Left forelimb (tissue), 1 donor: ENCODE measurements around the gene RIPK1.
"Not testable (repeated sequence)": the region's sequence is repeated elsewhere in the genome, so short reads cannot be mapped to it uniquely, and the experiment has no call there.

Experiments
- DNase-seq: peaks from one replicate; pipeline ENCODE4 v3.0.0-alpha.2; 2018; ENCODE audit warnings: low spot score

RIPK1 gene

DNA sequence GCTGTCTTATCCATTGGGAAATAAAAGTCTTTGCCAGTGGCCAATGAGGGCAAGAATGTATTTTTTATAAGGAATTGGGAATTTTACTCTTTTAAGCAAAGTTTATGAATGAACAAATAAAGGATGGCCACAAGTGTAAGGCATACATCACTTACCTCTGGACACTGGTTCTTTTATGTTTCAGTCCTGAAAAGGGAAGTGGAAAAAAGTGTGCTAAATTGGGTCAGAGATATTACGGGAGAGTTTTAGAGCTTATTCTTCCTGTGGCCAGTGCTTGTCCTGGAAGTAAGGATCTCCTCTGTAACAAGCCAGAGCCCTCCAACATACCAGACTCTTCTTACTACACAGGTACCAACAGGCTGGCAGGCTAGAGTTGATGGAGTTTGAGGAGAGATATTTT is 22.5 kb upstream of the RIPK1 start:
- DNase-seq: no peak

DNA sequence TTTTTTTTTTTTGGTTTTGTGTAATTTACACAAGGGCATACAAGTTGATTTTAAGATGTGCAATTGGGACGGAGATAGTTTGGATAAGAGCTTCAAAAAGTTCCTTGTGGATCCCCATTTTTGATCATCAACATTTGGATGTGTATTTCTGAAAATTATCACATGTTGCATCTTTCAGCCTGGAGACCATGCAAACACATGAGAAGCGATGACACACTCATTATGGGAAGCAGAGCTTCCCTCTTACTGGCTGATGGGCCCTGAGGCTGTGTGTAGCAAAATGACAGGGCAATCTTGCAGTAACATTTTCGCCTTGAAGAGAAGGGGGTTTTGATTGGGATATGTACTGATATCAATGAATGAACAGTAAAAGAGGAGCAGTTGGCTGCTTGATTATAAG is 22.0 kb upstream of the RIPK1 start:
- no peak for DNase-seq

DNA sequence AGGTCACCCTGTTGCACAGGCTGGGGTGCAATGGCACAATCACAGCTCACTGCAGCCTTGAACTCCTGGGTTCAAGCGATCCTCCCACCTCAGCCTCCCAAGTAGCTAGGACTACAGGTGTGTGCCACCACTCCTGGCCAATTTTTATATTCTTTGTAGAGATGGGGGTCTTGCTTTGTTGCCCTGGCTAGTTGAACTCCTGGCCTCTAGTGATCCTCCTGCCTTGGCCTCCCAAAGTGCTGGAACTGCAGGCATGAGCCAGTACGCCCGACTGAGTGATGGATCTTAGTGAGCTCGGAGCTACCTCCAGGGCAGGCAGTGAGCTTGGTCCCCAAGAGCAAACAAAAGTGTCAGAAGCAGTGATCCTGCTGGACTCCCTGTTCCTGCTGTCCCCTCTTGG is 20.3 kb upstream of the RIPK1 start:
- DNase-seq: not testable (repeated sequence)

DNA sequence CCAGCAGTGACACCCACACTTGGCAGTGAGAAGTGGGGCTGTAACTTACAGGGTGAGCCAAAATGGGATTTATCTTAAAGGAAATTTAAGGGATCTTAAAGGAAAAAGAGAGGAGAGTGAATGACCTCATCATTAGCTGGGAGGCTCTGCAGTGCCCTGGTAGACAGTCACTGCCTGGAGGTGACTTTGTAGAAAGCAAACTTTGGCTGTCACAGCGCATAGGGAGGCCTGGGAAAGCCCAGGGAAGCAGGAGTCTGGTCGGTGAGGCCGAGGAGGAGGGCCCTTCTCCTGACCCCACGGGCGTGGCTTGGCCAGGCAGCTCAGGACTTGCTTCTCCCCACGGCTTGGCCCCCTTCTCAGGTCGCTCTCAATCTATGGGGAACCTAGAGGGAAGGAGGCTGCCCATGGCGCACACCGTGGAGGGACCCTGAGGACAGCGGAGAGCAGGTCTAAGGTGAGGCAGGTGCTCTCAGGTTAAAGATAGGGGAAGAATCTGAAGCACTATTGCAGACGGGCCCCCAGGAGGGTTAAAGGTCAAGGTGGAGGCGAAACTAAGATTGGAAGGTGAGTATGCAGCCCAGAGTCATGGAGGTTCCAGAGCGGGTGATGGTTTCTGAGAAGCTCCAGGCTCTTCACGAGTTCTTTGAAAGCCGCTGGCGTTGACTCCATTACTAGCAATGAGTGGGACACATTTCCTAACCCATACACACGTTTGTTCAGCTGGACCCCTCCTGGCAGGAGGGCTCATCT is 15.6 kb upstream of the RIPK1 start:
- no peak for DNase-seq

DNA sequence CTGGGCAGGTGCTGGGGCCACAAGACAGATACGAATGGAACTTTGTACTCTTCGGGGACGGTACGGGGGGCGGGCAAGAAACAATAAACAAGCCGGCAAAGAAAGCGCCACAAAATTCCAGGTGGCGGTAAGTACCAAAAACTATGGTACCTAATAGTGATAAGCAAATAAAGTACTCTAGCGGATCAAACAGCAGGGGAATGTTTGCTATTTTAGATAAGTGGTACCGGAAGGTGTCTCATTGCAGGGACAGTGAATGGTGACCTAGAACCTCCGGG is 15.1 kb upstream of the RIPK1 start:
- no peak for DNase-seq

DNA sequence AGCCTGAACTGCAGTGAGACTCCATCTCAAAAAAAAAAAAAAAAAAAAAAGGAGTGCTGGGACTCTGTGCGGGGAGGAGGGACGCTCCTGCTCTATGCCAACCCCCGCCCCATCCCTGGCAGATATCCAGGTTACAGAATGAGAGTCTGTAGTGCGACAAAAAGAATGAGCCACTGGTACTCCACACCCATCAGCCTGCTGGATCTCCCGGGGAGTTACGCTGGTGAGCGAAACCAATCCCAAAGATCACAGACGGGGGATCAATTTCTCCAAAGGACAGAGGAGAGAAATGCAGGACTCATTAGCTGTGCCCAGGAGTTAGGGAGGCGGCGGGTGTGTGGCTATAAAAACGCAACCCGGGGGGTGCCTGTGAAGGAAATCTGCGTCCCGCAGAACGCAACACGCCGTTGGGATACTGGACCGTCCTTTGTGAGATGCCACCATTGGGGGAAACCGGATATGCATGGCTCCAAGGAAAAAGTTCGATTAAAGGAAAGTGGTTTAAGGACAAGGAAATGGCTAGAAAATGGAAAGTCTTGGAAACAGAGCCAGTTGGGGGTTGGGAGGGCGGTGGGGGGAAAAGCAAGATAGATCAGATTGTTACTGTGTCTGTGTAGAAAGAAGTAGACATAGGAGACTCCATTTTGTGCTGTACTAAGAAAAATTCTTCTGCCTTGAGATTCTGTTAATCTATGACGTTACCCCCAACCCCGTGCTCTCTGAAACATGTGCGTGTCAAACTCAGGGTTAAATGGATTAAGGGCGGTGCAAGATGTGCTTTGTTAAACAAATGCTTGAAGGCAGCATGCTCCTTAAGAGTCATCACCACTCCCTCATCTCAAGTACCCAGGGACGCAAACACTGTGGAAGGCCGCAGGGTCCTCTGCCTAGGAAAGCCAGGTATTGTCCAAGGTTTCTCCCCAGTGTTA is 13.8 kb upstream of the RIPK1 start:
- peak; percentile 70 for DNase-seq

DNA sequence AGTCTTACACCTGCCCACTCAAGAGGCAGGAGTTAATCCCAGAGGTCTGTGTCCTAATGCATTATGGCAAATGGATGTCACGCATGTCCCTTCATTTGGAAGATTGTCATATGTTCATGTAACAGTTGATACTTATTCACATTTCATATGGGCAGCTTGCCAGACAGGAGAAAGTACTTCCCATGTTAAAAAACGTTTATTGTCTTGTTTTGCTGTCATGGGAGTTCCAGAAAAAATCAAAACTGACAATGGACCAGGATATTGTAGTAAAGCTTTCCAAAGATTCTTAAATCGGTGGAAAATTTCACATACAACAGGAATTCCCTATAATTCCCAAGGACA is 13.2 kb upstream of the RIPK1 start:
- not testable (repeated sequence) for DNase-seq

DNA sequence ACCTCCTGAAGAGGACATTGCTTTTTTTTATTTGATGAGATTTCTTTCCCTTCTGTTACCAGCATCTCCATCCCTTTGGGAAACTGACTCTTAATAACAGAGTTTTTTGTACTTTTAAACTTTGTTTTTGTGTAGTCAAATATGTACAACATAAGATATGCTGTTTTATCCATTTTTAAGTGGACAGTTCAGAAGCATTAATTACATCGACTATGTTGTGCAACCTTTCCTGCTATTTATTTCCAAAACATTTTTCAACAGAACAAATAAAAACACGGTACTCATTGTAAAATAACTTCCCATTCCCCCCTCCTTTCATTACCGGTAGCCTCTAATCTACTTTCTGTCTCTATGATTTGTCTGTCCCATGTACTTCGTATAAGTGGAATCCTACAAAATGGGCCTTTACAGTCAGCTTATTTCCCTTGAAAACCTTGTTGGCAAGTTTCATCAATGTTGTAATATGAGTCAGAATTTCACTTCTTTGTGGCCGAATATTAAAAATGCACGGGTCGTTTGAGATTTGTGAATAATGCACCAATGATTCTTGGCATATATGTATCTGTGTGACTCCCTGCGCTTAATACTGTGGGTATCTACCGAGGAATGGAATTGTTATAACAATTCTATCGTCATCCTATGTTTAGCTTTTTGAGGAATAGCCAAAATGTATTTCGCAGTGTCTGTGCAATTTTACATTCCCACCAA is 11.1 kb upstream of the RIPK1 start:
- DNase-seq: no peak

DNA sequence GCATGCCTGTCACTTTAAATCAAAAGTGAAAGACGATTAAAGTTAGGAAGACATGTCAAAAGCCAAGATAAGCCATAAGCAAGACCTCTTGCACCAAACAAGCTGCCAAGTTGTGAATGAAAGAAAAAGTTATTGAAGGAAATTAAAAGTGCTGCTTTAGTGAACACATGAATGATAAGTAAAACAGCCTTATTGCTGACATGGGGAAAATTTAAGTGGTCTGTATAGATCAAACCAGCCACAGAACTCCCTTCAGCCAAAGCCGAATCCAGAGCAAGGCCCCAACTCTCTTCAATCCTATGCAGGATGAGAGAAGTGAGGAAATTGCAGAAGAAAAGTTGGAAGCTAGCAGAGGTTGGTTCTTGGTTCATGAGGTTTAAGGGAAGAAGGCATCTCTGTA is 9.3 kb upstream of the RIPK1 start:
- DNase-seq: no peak

DNA sequence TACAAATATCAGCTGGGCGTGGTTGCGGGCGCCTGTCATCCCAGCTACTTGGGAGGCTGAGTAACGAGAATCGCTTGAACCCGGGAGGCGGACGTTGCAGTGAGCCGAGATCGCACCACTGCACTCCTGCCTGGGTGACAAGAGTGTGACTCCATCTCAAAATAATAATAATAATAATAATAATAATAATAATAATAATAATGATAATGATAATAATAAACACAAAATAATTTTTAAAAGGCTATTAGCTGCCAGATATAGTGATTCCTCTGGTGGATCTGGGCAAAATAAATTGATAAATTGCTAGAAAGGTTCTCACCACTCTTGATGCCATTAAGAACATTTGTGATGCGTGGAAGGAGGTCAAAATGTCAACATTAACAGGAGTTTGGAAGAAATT is 8.2 kb upstream of the RIPK1 start:
- DNase-seq: not testable (repeated sequence)

DNA sequence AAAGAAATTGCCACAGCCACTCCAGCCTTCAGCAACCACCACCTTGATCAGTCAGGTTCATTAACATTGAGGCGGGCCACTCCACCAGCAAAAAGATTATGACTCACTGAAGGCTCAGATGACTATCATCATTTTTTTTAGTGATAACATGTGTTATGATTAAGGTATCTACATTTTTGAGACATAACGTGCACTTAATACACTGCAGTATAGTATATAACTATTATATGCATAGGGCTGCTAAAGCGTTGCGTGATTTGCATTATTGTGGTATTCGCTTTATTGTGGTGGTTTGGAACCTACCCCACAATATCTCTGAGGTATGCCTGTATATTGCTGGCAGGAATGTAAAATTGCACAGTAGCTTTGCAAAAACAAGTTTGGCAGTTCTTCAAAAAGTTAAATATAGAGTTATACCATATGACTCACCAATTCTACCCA is 6.8 kb upstream of the RIPK1 start:
- no peak for DNase-seq

DNA sequence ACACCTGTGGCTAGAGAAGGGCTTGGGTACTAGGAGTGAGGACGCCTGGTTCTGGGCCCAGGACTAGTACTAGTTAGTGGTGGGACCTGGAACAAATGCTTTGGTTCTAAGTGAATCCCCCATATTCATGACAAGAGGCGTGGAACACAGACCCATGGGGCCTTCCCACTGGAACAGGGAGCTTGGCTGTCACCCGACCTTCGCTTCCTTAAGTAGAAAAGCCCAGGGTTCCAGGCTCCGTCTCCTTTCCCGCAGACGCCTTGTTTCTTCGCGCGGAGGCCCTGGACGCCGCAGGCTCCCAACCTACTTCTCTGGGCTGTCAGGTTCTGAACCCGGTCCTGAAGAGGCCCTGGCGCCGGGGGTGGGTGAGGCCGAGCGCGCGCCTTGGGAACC is 5.0 kb upstream of the RIPK1 start:
- not testable (repeated sequence) for DNase-seq

DNA sequence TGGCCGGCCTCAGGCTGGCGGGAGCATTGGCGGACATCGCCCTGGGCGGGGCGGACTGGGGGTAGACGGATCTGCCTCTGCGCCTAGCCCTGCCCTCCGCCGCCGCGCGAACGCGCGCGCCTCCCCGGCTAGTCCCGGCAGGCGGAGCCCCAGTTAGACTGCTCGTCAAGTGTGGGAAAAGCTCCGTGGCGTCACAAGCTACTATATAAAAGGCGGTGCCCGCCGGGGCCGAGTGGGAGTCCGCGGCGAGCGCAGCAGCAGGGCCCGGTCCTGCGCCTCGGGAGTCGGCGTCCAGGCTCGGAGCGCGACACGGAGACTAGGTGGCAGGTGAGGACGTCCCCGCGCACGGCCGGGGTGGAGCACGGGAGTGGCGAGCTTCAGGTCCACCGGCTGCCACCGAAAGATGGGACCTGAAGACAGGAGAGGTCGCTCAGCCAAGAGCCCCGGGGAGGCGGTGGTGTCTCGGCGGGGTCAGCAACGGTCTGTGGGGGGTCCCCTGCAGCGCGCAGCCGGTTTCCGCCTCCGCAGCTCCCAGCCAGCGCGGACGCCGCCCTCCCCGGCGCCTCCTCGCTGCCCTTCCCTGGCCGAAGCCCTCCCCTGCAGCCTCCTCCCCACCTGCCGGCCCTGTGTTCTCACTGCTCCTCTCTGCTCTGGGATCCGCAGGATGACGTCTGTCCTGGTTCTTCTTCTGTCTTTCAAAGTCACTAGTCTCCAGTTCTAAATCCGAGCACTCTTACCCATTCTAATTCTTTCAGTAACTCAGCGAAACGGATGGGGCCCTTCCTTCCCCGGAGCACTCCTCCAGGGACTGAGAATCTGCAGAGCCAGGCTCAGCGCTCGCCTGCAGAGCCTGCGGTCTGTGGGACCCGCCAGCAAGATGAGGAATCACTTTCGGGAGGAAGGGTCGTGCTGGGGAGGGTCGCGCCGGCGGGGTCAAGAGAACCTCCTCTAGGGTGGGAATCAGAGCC is 4.3 kb upstream of the RIPK1 start:
- DNase-seq: peak; percentile 95

DNA sequence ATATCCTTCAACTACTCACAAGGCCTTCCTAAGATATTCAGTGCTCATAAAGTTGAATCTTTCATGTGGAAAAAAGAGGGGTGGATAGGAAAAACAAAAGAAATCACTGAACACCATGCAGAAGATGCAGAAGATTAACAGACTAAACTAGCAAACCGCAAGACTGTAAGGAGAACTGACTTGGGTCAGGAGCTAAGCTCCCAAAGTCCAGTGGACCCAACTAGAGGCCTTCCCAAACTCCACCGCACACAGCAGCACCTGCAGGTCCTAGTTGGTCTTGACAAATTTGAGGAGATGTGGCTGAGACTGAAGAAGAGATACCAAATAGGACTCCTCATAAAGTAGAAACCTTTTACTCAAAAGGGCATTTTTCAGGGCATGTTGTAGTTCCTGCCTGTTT is 3.3 kb downstream of the RIPK1 start:
- no peak for DNase-seq

DNA sequence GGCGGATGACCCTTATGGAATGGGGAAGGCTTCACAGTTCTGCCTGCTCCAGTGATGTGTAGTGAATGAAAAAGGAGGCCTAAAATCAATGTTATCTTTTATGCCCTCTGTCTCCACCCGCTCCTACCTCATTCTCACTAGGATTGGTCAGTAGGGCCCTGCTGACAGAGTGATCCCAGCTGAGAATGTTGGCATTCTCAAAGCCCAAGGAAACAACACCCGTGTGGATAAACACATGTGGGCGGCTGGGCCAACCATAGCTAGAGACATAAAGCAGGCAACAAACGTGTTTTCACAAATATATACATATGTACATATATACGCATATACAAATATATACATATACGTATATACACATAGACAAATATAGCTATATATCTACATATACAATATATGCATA is 4.5 kb downstream of the RIPK1 start:
- no peak for DNase-seq

DNA sequence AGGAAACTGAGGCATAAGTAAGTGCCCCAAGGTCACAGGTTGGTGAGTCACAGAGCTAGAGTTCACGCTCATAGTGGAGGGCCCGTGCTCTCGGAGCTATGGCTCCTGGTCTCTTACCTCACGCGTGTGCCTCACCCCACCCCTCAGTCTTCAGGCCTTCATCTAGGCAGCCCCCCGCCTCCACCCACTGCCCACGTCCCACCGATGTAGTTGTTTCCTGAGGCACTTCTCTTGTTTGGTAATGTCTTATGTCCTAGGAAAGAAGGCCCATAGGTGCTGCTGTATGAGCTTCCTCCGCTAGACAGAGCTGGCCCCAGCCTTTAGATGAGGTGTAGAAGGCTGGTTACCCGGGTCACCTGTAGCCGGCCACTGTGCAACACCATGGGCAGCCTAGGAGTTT is 5.1 kb downstream of the RIPK1 start:
- DNase-seq: no peak

DNA sequence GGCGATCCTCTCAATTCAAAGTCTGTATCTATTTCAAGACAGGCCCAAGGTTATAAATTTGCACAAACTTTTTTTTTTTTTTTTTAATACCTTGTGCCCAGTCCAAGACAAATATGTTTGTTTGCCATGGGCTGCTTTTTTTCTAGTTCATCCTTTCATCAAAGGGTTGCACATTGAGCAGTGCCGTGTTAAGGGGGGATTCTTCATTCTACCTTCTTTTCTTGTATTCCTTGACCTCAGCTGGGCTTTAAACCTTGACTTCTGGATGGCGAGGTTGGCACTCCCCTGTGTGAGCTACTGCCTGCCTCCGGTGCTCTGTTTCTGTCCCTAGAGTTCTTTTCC is 7.4 kb downstream of the RIPK1 start:
- DNase-seq: no peak

DNA sequence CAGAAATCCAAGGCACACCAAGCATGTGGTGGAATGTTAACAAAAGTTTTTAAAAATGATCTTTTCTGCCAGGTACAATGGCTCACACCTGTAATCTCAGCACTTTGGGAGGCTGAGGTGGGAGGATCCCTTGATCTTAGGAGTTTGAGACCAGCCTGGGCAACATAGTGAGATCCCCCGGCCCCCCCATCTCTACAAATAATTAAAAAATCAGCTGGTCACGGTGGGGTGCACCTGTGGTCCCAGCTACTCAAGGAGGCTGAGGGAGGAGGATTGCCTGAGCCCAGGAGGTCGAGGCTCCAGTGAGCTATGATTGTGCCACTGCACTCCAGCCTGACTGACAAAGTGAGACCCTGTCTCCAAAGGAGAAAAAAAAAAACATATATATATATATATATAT is 8.0 kb downstream of the RIPK1 start:
- no peak for DNase-seq

DNA sequence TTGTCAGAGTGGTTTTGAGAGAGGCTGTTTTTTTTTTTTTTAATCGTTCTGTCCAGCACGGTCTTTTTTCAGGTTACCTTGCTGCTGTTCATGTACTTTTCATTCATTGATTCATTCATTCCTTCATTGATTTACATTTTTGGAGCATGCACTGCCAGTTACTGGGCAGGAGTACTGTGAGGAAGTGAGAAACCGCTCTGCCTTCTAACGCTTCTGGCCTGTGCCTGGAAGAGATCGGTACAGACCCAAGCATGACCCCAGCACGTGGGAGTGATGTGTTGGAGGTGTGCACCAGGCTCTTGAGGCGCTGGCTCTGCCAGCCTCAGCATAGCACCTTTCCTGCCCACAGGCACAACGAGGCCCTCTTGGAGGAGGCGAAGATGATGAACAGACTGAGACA is 9.1 kb downstream of the RIPK1 start:
- no peak for DNase-seq

DNA sequence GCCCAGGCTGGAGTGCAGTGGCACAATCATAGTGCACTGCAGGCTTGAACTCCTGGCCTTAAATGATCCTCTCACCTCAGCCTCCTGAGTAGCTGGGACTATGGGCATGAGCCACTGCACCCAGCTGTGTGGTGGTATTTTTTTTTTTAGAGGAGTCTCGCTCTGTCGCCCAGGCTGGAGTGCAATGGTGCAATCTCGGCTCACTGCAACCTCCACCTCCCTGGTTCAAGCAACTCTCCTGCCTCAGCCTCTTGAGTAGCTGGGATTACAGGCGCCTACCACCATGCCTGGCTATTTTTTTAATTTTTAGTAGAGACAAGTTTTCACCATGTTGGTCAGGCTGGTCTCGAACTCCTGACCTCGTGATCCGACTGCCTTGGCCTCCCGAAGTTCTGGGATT is 10.7 kb downstream of the RIPK1 start:
- not testable (repeated sequence) for DNase-seq

DNA sequence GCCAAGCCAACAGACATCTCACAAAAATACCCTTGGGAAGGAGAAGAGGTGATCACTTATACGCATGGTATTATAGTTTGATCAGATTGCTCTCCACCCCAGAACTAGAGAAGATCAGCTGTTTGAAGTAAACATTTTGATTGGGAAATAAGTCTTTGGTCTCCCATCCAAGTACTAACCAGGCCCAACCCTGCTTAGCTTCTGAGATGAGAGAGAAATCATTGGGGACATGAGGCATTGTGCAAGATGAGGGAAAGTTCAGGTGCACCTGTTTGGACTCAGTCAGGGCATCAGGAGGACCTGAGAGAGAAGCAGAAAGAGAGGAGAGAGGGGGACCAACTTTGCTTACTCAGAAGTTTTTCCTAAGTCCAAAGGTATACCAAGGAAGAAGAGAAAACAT is 11.4 kb downstream of the RIPK1 start:
- DNase-seq: no peak

DNA sequence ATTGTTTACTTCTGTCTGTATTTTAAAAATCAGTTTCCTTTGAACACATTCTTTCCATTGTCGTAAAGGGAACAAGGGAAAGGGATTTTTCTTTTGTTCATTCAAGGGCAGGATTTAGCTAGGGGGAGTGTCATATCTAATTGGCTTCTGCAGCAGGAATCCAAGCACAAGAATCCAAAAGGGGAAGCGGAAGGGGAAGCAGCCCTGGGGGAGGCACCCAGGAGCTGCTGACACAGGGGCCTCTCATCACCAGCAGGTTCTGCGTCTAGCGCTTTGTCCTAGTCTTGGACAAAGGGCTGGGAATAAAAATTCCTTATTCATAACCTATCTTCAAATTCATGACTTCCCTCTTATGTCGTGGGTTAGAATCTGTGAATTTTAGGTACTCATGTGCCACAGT is 13.7 kb downstream of the RIPK1 start:
- no peak for DNase-seq
